IMR-90 (cell line): ENCODE measurements around the gene SV2C.

Experiments used
- BHLHE40 ChIP-seq: fragments of 150-350 bp; IDR thresholded peaks from 2 replicates; pipeline ENCODE4 v1.6.1; 2016; ENCODE audit warnings: mild to moderate bottlenecking, low read depth, low read length
- CTCF ChIP-seq: conservative IDR thresholded peaks from 2 replicates; pipeline ENCODE4 v1.5.1; 2012; ENCODE audit warnings: mild to moderate bottlenecking, low read depth, low read length, improper control_type of control experiment
- ELK1 ChIP-seq: fragments of 150-350 bp; IDR thresholded peaks from 2 replicates; pipeline ENCODE4 v1.6.1; 2016; ENCODE audit warnings: low read depth, mild to moderate bottlenecking, low read length, moderate library complexity, borderline replicate concordance
- MAFK ChIP-seq: IDR thresholded peaks from 2 replicates; pipeline ENCODE4 v1.6.1; 2012; ENCODE audit warnings: low read depth, low read length, improper control_type of control experiment
- POLR2A ChIP-seq: IDR thresholded peaks from 2 replicates; pipeline ENCODE4 v1.6.1; 2012; ENCODE audit warnings: mild to moderate bottlenecking, low read depth, low read length
- RAD21 ChIP-seq: IDR thresholded peaks from 2 replicates; pipeline ENCODE4 v1.6.1; 2012; ENCODE audit warnings: low read length, improper control_type of control experiment
- RFX5 ChIP-seq: IDR thresholded peaks from 2 replicates; pipeline ENCODE4 v1.8.0; 2012; ENCODE audit warnings: low read depth, mild to moderate bottlenecking, low read length, moderate library complexity
- SMC3 ChIP-seq: fragments of 150-350 bp; IDR thresholded peaks from 2 replicates; pipeline ENCODE4 v1.6.1; 2016; ENCODE audit warnings: low read depth, mild to moderate bottlenecking, antibody characterized with exemption, low read length, moderate library complexity

- TF ChIP-seq POLR2A (no peak), BHLHE40 (no peak), CTCF (no peak), RAD21 (no peak), RFX5 (no peak), SMC3 (no peak), MAFK (no peak), ELK1 (no peak)
Observed at GRCh38 chr5:76192837-76193236, 109.7 kb downstream of the SV2C start.
